ENCODE results near the gene SIGLEC1.

SIGLEC1 gene

GRCh38 chr20:3735768-3736167 lies 23.4 kb upstream of the SIGLEC1 start:
- H3K27ac ChIP-seq (ENCODE audit: low read length), result no peak overlapping the region
- no peak for DNase-seq
- H3K36me3 ChIP-seq (replicated peaks; ENCODE audit: insufficient read depth, low read length), result no peaks in the 10 kb centered on the region
- H3K4me3 ChIP-seq (ENCODE audit: low read length), result no peak overlapping the region
- no peak overlapping the region for H3K4me2 ChIP-seq (ENCODE audit: low read depth, low read length)
- TF ChIP-seq EZH2 (optimal IDR thresholded peaks at IDR 0.05; ENCODE audit: low read depth, low read length), result no peak
- H3K9me3 ChIP-seq (replicated peaks; ENCODE audit: insufficient read depth, low read length), result no peaks in the 10 kb centered on the region
- no peaks in the 10 kb centered on the region for H3F3A ChIP-seq (ENCODE audit: insufficient read depth, low read length)
- no peaks in the 10 kb centered on the region for H3K79me2 ChIP-seq (ENCODE audit: low read length)
- no peak overlapping the region for H2AFZ ChIP-seq (ENCODE audit: low read length)
- H3K4me1 ChIP-seq (ENCODE audit: low read length), result no peaks in the 10 kb centered on the region
- H3K27me3 ChIP-seq (replicated peaks; ENCODE audit: insufficient read depth, low read length), result peaks cover 21% of the 10 kb centered on the region; the same call in 1 of the 2 replicates
- H3K9me2 ChIP-seq (replicated peaks; ENCODE audit: insufficient read depth, low read length), result no peaks in the 10 kb centered on the region
- H3K9ac ChIP-seq (ENCODE audit: low read length), result no peak overlapping the region
- no peaks in the 10 kb centered on the region for H4K20me1 ChIP-seq (ENCODE audit: insufficient read depth, low read length)

DNA sequence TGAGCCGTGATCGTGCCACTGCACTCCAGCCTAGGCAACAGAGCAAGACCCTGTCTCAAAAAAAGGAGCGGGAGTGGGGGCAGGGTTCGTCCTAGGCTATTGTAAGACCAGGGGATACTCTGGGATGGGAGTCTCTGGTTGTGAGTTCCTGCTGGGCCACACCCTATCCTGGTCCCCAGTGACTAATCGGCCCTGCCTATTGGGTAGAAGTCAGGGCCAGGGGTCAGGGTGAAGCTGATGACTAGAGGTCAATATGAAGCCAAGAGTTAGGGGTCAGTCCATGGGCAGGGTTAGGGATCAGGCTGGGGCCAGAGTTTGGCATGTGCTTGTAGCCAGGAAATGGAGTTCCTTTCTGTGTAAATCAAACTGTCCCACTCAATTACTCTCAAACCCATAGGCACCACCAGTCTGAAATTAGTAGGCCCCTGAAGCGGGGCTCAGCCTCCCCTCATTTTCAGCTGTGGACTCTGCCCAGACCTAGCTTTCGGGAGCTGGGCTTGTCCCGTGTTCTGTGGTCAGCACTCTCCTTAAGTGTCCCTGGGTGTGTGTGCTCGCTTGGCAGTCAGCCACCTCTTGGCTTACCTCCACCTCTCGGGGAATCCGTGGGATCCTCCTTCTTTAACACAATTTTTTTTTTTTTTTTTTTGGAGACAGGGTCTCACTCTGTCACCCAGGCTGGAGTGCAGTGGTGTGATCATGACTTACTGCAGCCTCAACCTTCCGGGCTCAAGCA lies 21.9 kb upstream of the SIGLEC1 start:
- Histone ChIP-seq H3K9ac (ENCODE audit: low read length) (no peak overlapping the region), H2AFZ (ENCODE audit: low read length) (no peak overlapping the region), H3K4me3 (ENCODE audit: low read length) (no peak overlapping the region), H3K27me3 (replicated peaks; ENCODE audit: insufficient read depth, low read length) (peaks cover 21% of the 10 kb centered on the region; the same call in 1 of the 2 replicates), H3F3A (ENCODE audit: insufficient read depth, low read length) (no peaks in the 10 kb centered on the region), H3K4me2 (ENCODE audit: low read depth, low read length) (no peak overlapping the region), H4K20me1 (ENCODE audit: insufficient read depth, low read length) (no peaks in the 10 kb centered on the region), H3K9me2 (replicated peaks; ENCODE audit: insufficient read depth, low read length) (no peaks in the 10 kb centered on the region), H3K4me1 (ENCODE audit: low read length) (no peaks in the 10 kb centered on the region), H3K79me2 (ENCODE audit: low read length) (no peaks in the 10 kb centered on the region), H3K27ac (ENCODE audit: low read length) (no peak overlapping the region), H3K9me3 (replicated peaks; ENCODE audit: insufficient read depth, low read length) (no peaks in the 10 kb centered on the region), H3K36me3 (replicated peaks; ENCODE audit: insufficient read depth, low read length) (no peaks in the 10 kb centered on the region)
- TF ChIP-seq EZH2 (optimal IDR thresholded peaks at IDR 0.05; ENCODE audit: low read depth, low read length) (no peak), EZH2phosphoT487 (IDR thresholded peaks at IDR 0.05; ENCODE audit: low read length) (no peak), CTCF (IDR thresholded peaks at IDR 0.05; ENCODE audit: low read length) (no peak)
- DNase-seq, result no peak

GRCh38 chr20:3733119-3733995 lies 21.0 kb upstream of the SIGLEC1 start:
- no peak overlapping the region for H3K27ac ChIP-seq (ENCODE audit: low read length)
- H3K9me3 ChIP-seq (replicated peaks; ENCODE audit: insufficient read depth, low read length), result no peaks in the 10 kb centered on the region
- H3K9me2 ChIP-seq (replicated peaks; ENCODE audit: insufficient read depth, low read length), result no peaks in the 10 kb centered on the region
- no peaks in the 10 kb centered on the region for H4K20me1 ChIP-seq (ENCODE audit: insufficient read depth, low read length)
- H3K4me1 ChIP-seq (ENCODE audit: low read length), result no peaks in the 10 kb centered on the region
- H3K79me2 ChIP-seq (ENCODE audit: low read length), result no peaks in the 10 kb centered on the region
- peaks cover 28% of the 10 kb centered on the region for H3K27me3 ChIP-seq (replicated peaks; ENCODE audit: insufficient read depth, low read length)
- no peak overlapping the region for H3K4me2 ChIP-seq (ENCODE audit: low read depth, low read length)
- no peaks in the 10 kb centered on the region for H3K36me3 ChIP-seq (replicated peaks; ENCODE audit: insufficient read depth, low read length)
- H3F3A ChIP-seq (ENCODE audit: insufficient read depth, low read length), result no peaks in the 10 kb centered on the region
- no peak for TF ChIP-seq EZH2 (optimal IDR thresholded peaks at IDR 0.05; ENCODE audit: low read depth, low read length)
- TF ChIP-seq CTCF (IDR thresholded peaks at IDR 0.05; ENCODE audit: low read length), result no peak
- no peak for TF ChIP-seq EZH2phosphoT487 (IDR thresholded peaks at IDR 0.05; ENCODE audit: low read length)
- no peak overlapping the region for H2AFZ ChIP-seq (ENCODE audit: low read length)
- H3K4me3 ChIP-seq (ENCODE audit: low read length), result no peak overlapping the region
- H3K9ac ChIP-seq (ENCODE audit: low read length), result no peak overlapping the region
- no peak for DNase-seq

All from MM.1S (cell line).